GM18508 (cell line): Measurements from ENCODE around the gene PCDHGA6.
"Not testable (repeated sequence)": the region's sequence is repeated elsewhere in the genome, so short reads cannot be mapped to it uniquely, and the experiment has no call there.

Experiments used
- ATAC-seq: cut with Tn5 transposase; IDR thresholded peaks from one replicate; pipeline ENCODE4 v1.9.1; 2021; ENCODE audit warnings: moderate number of reproducible peaks; ENCODE audit not compliant: insufficient read depth, unreplicated experiment

Gene PCDHGA6

GRCh38 chr5:141373673-141374317 lies at the start of gene PCDHGA6:
Gene PCDHGA6, plus strand, starts transcription at chr5:141373891. Its CDS starts 193 bp downstream, at chr5:141374084.
- no peak for ATAC-seq

DNA sequence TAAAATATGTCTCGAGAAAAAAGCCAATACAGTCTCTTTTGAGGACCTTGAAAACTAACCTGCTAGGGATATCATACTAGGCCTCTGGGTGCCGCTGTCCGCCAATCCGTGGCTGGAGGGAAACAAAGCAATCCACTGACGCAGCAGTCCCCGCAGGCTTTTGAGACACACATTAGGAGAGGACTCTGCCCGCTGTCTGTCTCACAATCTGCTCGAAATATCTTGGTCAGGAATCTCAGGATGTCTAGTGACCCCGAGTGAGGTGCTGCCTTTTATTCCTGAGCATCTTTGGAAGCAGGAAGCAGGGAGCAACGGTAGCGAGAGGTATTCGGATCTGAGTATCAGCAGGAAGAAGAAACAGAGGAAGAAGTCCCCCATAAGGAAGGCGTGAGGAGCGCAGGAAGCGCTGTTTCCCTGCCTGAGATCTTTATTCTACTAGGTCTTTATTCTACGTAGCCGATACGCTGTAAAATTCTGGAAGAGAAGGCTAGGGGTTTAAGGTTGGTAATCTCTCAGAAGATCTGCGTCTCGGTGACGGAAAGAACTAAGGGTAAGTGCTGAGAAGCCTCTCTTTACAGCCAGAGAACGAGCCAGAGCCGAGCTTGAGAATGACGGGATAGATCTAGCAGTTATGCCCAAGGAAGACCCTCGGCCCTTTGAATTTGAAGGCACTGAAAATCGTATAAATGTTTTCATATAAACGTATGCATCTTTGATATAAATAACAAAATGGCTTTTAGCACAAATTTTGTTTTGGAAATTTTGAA lies 47.4 kb upstream of the PCDHGA6 start:
- no peak for ATAC-seq

GRCh38 chr5:141328231-141328630 lies 45.5 kb upstream of the PCDHGA6 start:
- ATAC-seq, result no peak

DNA sequence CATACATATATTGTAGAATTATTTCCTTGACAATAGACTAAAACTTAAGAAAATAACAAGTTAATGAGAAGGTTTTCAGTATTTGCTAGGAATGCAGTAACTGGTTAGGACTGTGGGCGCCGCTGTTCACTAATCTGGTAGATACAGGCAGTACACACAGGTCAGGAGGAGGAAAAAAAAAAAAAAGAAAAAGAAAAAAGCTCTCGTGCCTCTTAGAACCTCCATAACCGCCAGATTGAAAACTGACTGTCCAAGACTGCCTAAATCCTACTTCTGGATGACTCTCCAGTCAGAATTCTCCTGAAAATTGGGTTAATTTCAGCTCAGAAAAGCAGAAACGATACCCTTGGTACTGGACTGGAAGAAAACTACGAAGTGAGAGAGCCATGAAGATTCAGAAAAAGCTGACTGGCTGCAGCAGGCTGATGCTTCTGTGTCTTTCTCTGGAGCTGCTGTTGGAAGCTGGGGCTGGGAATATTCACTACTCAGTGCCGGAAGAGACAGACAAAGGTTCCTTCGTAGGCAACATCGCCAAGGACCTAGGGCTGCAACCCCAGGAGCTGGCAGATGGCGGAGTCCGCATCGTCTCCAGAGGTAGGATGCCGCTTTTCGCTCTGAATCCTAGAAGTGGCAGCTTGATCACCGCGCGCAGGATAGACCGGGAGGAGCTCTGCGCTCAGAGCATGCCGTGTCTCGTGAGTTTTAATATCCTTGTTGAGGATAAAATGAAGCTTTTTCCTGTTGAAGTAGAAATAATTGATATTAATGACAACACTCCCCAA lies 43.2 kb upstream of the PCDHGA6 start, which contains the start of gene PCDHGA1:
Gene PCDHGA1, plus strand, starts transcription at position 216 of the 782 bp plus-strand sequence.
- ATAC-seq, result no peak

- not testable (repeated sequence) for ATAC-seq
Observed at GRCh38 chr5:141332571-141332970, 41.1 kb upstream of the PCDHGA6 start.

- no peak for ATAC-seq
Observed at GRCh38 chr5:141338538-141339306, 35.0 kb upstream of the PCDHGA6 start, which contains the start of gene PCDHGA2. Gene PCDHGA2, plus strand, starts transcription at chr5:141338760.

DNA sequence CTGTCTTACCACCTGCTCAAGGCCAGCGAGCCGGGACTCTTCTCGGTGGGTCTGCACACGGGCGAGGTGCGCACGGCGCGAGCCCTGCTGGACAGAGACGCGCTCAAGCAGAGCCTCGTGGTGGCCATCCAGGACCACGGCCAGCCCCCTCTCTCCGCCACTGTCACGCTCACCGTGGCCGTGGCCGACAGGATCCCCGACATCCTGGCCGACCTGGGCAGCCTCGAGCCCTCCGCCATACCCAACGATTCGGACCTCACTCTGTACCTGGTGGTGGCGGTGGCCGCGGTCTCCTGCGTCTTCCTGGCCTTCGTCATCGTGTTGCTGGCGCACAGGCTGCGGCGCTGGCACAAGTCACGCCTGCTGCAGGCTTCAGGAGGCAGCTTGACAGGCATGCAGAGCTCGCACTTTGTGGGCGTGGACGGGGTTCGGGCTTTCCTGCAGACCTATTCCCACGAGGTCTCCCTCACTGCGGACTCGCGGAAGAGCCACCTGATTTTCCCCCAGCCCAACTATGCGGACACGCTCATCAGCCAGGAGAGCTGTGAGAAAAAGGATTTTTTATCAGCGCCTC lies 32.8 kb upstream of the PCDHGA6 start:
- ATAC-seq, result not testable (repeated sequence)

- ATAC-seq, result no peak
Observed at GRCh38 chr5:141342773-141343172, 30.9 kb upstream of the PCDHGA6 start.

- no peak for ATAC-seq
Observed at GRCh38 chr5:141343242-141343952, 30.3 kb upstream of the PCDHGA6 start, which contains the start of gene PCDHGA3. Gene PCDHGA3, plus strand, starts transcription at chr5:141343829. Its CDS starts 205 bp downstream, at chr5:141344034.

GRCh38 chr5:141343953-141344463 lies 29.7 kb upstream of the PCDHGA6 start:
- ATAC-seq, result no peak

DNA sequence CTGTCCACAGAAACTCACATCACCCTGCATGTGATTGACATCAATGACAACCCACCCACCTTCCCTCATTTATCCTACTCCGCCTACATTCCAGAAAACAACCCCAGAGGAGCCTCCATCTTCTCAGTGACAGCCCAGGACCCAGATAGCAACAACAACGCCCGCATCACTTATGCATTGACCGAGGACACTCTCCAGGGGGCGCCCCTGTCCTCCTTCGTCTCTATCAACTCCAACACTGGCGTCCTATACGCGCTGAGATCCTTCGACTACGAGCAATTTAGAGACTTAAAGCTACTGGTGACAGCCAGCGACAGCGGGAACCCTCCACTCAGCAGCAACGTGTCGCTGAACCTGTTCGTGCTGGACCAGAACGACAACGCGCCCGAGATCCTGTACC lies 28.4 kb upstream of the PCDHGA6 start:
- no peak for ATAC-seq

GRCh38 chr5:141346017-141346416 lies 27.7 kb upstream of the PCDHGA6 start:
- not testable (repeated sequence) for ATAC-seq

DNA sequence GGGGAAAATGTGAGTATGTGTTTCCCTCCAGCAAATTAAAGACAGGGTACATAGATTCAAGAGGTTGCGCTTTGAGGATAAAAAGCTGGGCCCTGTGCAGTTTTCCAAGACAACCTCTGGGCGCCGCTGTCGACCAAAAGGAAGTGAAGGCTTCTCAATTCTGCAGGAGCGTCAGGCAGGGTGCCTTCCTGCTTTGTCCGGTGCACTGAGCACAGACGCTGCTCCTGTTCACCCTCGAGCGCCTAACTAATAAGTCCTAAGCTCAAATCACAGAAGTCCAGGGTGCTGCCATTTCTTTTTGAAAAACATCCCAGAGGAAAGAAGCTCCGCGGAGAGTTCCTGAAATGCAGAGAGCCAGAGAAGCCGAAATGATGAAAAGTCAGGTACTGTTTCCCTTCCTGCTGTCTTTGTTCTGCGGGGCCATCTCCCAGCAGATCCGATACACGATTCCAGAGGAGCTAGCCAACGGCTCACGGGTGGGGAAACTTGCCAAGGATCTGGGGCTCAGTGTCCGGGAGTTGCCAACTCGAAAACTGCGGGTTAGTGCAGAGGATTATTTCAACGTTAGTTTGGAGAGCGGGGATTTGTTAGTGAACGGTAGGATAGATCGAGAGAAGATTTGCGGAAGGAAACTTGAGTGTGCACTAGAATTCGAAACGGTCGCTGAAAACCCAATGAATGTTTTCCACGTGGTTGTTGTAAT lies 23.6 kb upstream of the PCDHGA6 start, which contains the start of gene PCDHGB1:
Gene PCDHGB1, plus strand, starts transcription at position 183 of the 703 bp plus-strand sequence. Its CDS starts 162 bp downstream, at position 345.
- no peak for ATAC-seq

- no peak for ATAC-seq
Observed at GRCh38 chr5:141351591-141351990, 22.1 kb upstream of the PCDHGA6 start.

GRCh38 chr5:141354900-141355469 lies 18.7 kb upstream of the PCDHGA6 start, which contains the start of gene PCDHGA4:
Gene PCDHGA4, plus strand, starts transcription at chr5:141355021. Its CDS starts 87 bp downstream, at chr5:141355108.
- no peak for ATAC-seq

GRCh38 chr5:141355641-141356040 lies 18.1 kb upstream of the PCDHGA6 start:
- no peak for ATAC-seq

DNA sequence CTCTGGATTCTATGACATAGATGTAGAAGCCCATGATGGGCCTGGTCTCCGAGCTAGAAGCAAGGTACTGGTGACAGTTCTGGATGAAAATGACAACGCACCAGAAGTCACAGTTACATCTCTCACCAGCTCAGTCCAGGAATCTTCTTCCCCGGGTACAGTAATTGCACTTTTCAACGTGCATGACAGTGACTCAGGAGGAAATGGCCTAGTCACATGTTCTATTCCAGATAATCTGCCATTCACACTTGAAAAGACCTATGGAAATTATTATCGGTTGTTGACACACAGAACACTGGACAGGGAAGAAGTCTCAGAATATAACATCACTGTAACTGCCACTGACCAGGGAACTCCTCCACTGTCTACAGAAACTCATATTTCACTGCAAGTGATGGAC lies 17.6 kb upstream of the PCDHGA6 start:
- ATAC-seq, result no peak

- ATAC-seq, result no peak
Observed at GRCh38 chr5:141356950-141357349, 16.7 kb upstream of the PCDHGA6 start.
